Superior temporal gyrus (tissue), 1 donor: ENCODE data around the gene PGF.

Experiments
- DNase-seq: peaks from one replicate; pipeline ENCODE4 v3.0.0-alpha.2; 2016; ENCODE audit errors: extremely low spot score

Gene PGF

DNA sequence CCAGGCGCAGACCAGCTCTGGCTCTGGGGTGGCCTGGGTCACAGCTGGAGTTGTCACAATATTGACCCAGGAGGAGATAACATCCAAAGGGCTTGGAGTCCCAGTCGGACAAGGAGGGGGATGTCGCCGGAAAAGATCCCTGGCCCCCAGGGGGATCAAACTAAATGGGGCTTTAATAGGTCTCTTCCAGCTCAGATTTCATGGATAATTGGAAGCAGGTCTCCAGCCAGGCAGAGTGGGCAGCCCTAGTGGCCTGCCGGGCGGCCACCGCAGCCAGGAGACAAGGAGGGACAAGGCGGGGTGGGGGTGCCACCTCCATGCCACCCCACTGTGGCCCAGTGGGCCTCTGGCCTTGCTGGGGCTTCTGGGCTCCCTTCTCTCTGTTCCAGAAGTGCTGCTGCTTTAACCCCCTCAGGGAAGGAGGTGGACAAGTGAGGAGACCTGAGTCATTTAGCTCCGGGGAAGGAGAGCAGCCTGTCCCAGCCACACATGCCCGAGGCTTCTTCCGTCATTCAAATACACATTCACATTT is 23.1 kb upstream of the PGF start:
- no peak for DNase-seq

GRCh38 chr14:74977901-74978385 is 22.5 kb upstream of the PGF start:
- DNase-seq, result no peak

GRCh38 chr14:74977164-74977900 is 21.9 kb upstream of the PGF start:
- no peak for DNase-seq

DNA sequence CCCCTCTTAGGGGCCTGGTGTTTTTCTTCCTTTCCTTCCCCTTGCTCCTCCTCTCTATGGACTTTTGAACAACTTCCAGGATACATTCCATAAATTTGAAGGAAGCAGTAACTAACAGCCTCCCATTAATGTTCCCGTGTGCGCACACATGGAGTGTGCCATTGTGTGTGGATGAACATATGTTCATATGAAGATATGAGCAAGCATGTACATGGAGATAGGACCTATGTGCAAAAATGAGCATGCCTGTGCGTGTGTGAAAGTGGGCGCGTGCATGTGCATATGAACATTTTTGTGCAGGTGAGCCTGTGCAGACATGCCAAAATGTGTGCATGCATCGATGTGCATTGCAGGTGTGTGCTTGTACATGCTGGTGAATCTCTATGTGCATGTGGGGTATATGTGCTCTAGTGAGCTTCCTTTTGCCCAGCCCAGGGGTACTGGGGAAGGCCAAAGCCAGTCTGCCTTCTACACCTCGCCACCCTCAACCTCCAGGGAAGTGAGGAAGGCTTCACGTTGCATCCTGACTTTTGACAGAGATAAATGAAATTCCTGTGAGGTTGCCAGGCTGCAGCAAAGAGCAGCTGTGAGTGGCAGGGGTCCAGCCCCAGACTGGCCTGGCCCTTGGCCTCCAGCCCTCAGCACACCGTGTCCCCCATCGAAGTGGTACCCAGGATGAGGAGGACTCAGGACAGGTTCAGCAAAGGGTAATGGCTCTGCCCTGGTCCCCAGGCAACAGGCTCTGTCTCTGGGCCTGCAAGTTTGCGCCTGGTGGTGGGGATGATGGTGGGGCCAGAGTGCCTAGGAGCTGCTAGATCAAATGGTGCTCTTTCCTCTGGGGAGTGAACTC is 21.1 kb upstream of the PGF start:
- no peak for DNase-seq

DNA sequence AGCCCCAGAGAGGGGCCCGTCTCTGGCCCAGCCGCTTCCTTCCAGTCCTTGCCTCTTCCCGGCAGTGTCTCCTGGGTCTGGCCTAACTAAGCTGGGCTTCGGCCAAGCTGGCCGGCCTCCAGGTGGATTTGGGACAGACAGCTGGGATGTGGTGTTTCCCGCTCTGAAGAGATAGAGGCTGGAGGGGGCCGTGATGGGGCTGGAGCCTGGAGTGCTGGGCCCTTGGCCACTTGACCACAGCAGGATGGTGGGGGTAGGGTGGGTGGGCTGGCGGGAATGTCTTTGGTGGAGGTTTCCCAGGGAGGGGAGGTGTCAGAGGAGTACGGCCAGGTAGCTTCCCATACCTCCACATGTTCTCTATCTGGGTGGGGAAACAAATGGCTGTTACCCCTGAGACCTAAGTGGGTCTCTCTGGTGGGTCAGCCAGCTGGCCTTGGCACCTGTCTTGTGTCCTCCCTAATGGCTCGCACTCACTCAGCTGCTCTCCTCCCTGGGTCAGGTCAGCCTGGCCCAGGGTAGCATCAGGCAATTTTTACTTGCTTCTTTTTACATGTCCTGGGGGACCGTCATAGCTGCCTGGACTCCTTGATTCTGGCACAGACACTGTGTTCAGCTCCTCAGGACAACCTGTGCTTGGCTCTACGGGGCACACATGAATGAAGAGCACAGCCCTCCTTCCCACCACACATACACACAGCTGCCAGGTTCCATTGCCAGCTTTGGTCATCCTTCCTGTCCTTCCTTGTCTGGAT is 19.8 kb upstream of the PGF start:
- DNase-seq, result no peak

- no peak for DNase-seq
Measured at GRCh38 chr14:74974364-74975058, 19.1 kb upstream of the PGF start.

DNA sequence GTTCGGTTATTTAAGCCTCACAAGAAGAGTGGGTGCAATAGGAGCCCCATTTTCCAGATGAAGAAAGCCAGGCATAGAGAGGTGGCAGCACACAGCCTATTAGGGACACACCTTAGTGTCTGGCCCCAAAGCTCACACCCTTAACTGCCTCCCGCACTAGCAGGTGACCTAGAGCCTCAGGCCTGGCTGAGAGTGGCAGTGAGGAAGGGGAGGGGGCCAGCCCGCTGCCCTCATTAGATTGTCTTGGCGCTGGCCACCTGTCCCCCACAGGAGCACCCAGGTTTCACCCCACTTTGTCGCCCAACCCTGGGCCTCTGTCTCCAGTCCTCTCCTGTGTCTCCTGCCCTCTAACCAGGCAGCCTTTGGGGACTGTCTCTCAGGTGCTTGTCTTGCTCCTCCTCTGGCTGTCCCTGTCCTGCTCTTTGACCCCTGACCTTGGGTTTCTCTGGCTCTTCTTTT is 18.5 kb upstream of the PGF start:
- DNase-seq, result no peak

DNA sequence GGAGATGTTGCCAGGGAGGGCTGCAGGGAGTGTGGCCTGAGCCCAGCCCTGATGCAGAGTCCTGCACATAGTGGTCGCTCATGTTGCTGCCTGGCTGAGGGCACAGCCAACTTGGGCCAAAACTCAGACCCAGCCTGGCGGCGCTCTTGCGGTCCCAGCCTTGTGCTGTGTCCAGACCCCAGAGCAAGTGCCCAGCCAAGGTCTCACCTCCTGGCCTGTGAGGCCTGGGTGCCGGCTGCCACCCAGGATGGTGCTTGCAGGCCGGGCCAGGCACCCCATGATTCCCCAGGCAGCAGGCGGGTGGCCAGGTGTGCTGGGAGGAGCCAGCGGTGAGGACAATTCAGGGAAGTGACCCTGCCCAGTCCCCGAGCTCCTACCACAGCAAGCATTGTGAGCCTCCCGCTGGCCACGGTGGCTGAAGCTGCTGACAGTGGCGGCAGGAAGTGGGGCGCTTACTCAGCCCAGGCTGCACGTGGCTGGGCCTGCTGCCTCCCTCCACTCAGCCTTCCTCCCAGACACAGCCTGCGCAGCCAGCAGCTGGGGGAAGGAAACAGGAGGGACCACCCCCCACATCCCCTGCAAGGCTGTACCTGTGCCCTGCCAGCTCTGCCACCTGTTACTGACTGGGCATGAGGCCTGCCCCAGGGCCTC is 17.7 kb upstream of the PGF start:
- DNase-seq, result no peak

- DNase-seq, result no peak
Measured at GRCh38 chr14:74968811-74969210, 13.4 kb upstream of the PGF start.

GRCh38 chr14:74965486-74966153 is 10.2 kb upstream of the PGF start:
- DNase-seq, result no peak

GRCh38 chr14:74964787-74965485 is 9.5 kb upstream of the PGF start:
- no peak for DNase-seq

- no peak for DNase-seq
Measured at GRCh38 chr14:74963705-74964271, 8.4 kb upstream of the PGF start.

- DNase-seq, result no peak
Measured at GRCh38 chr14:74963178-74963704, 7.8 kb upstream of the PGF start.

- DNase-seq, result no peak
Measured at GRCh38 chr14:74962493-74962892, 7.1 kb upstream of the PGF start.

GRCh38 chr14:74962046-74962445 is 6.6 kb upstream of the PGF start:
- DNase-seq, result no peak

DNA sequence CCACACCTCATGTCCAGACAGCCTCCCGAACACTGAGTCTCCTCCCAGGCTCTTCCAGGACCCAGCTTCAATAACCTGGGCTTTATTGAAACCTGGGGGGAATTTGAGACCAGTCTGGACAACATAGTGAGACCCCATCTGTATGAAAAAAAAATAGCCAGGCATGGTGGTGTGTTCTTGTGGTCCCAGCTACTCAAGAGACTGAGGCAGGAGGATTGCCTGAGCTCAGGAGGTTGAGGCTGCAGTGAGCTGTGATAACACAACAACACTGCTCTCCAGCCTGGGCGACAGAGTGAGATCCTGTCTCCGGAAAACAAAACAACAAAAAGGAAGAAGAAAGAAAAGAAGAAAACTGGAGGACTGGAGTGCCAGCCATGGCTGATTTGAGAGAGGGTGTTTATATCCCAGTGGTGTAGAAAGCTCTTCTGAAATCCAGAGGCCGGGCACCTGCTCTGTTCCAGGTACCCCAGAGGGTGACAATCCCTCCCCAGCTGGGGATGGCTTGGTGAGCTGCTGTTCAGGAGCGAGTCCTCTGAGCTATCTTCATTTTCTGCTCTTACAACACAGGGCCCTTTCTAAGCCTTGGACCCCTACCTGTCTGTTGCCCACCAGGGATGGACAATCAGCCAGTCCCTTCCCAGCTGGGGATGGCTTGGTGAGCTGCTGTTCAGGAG is 6.0 kb upstream of the PGF start:
- no peak for DNase-seq

GRCh38 chr14:74960736-74961135 is 5.3 kb upstream of the PGF start:
- DNase-seq, result no peak

- no peak for DNase-seq
Measured at GRCh38 chr14:74959596-74960180, 4.3 kb upstream of the PGF start.
